Measurements from ENCODE around the gene MASTL.
A peak's percentile ranks its signal among the peaks of the same experiment; 100 is the strongest.
"Not testable (repeated sequence)": the region's sequence is repeated elsewhere in the genome, so short reads cannot be mapped to it uniquely, and the experiment has no call there.

The MASTL gene
- total RNA-seq, result 30.1 to 70.2 reads per million in 2 donors

- DNase-seq, result peak; percentile 90
Observed at GRCh38 chr10:27155066-27155754, at the start of gene MASTL. TSS of gene MASTL (plus strand) at chr10:27155352. CDS start at chr10:27155427, 75 bp downstream.

GRCh38 chr10:27108165-27108564 lies 47.0 kb upstream of the MASTL start:
- DNase-seq, result no peak

- no peak for DNase-seq
Observed at GRCh38 chr10:27134371-27134770, 20.8 kb upstream of the MASTL start.

GRCh38 chr10:27138277-27138676 lies 16.9 kb upstream of the MASTL start:
- DNase-seq, result no peak

GRCh38 chr10:27143686-27144085 lies 11.5 kb upstream of the MASTL start:
- no peak for DNase-seq

GRCh38 chr10:27145937-27146336 lies 9.2 kb upstream of the MASTL start:
- DNase-seq, result no peak

- no peak for DNase-seq
Observed at GRCh38 chr10:27147701-27148100, 7.5 kb upstream of the MASTL start.

GRCh38 chr10:27150261-27150660 lies 4.9 kb upstream of the MASTL start:
- no peak for DNase-seq

- no peak for DNase-seq
Observed at GRCh38 chr10:27152687-27153086, 2.5 kb upstream of the MASTL start.

- no peak for DNase-seq
Observed at GRCh38 chr10:27153329-27153728, 1.8 kb upstream of the MASTL start.

- no peak for DNase-seq
Observed at GRCh38 chr10:27153845-27154193, 1.3 kb upstream of the MASTL start.

GRCh38 chr10:27156566-27156965 lies 1.4 kb downstream of the MASTL start:
- DNase-seq, result not testable (repeated sequence)

- no peak for DNase-seq
Observed at GRCh38 chr10:27157150-27157549, 2.0 kb downstream of the MASTL start.

- DNase-seq, result no peak
Observed at GRCh38 chr10:27158421-27158820, 3.3 kb downstream of the MASTL start.

GRCh38 chr10:27169849-27170248 lies 14.7 kb downstream of the MASTL start:
- no peak for DNase-seq

GRCh38 chr10:27188259-27188658 lies 33.1 kb downstream of the MASTL start:
- DNase-seq, result no peak

- DNase-seq, result no peak
Observed at GRCh38 chr10:27188897-27189296, 33.7 kb downstream of the MASTL start.

GRCh38 chr10:27190508-27190907 lies 35.4 kb downstream of the MASTL start:
- no peak for DNase-seq

GRCh38 chr10:27192284-27192683 lies 37.1 kb downstream of the MASTL start:
- no peak for DNase-seq

GRCh38 chr10:27197980-27198620 lies 42.9 kb downstream of the MASTL start:
- no peak for DNase-seq

GRCh38 chr10:27203806-27204205 lies 48.7 kb downstream of the MASTL start:
- no peak for DNase-seq

GRCh38 chr10:27207350-27207749 lies 52.2 kb downstream of the MASTL start:
- no peak for DNase-seq

- DNase-seq, result peak; percentile 25
Observed at GRCh38 chr10:27223964-27224363, 68.8 kb downstream of the MASTL start.

- no peak for DNase-seq
Observed at GRCh38 chr10:27225011-27225590, 69.9 kb downstream of the MASTL start.

Data from T-helper 9 cell (primary cell).